Muscle layer of colon (tissue), 2 donors: Measurements from ENCODE around the gene LIN7A.

Experiments used
- H3K27ac ChIP-seq: one replicate; pipeline ENCODE4 v1.7.0; 2013; ENCODE audit warnings: low read depth, mild to moderate bottlenecking, low read length, moderate library complexity
- H3K27me3 ChIP-seq, 2 donors: one replicate each; pipeline ENCODE4 v1.7.0; 2013; ENCODE audit warnings: low read length in 2 of 2, mild to moderate bottlenecking in 2 of 2; ENCODE audit not compliant: insufficient read depth in 2 of 2, control insufficient read depth in 1 of 2
- H3K36me3 ChIP-seq: one replicate; pipeline ENCODE4 v1.7.0; 2013; ENCODE audit warnings: mild to moderate bottlenecking, low read length; ENCODE audit not compliant: insufficient read depth
- H3K4me1 ChIP-seq: one replicate; pipeline ENCODE4 v1.7.0; 2013; ENCODE audit warnings: mild to moderate bottlenecking, low read length; ENCODE audit not compliant: insufficient read depth
- H3K4me3 ChIP-seq, 2 donors: one replicate each; pipeline ENCODE4 v1.7.0; 2013; ENCODE audit warnings: low read length in 2 of 2, low read depth in 1 of 2, mild to moderate bottlenecking in 1 of 2, moderate library complexity in 1 of 2
- H3K9ac ChIP-seq: one replicate; pipeline ENCODE4 v1.7.0; 2013; ENCODE audit warnings: low read length
- H3K9me3 ChIP-seq: one replicate; pipeline ENCODE4 v1.7.0; 2013; ENCODE audit warnings: mild to moderate bottlenecking, low read length
- donor health status: abdominal sarcoma.
- donor health status: Adenocarcinoma of cecum.

The LIN7A gene

GRCh38 chr12:80937391-80938238 lies at the start of gene LIN7A:
Gene LIN7A, minus strand, starts transcription at chr12:80937934. Its CDS starts 212 bp downstream, at chr12:80937722.
- Histone ChIP-seq H3K27me3 (peaks cover 0 to 8% of the 10 kb centered on the region in 2 donors), H3K9me3 (no peaks in the 10 kb centered on the region), H3K9ac (no peak within 1 kb of the TSS), H3K4me1 (no peaks in the 10 kb centered on the region), H3K36me3 (no peaks in the 10 kb centered on the region), H3K27ac (peak within 1 kb of the TSS; percentile 40), H3K4me3 (peak within 1 kb of the TSS; percentile 60 to 84)

- H3K27ac ChIP-seq, result no peak overlapping the region
- H3K4me3 ChIP-seq, result no peak overlapping the region
- no peaks in the 10 kb centered on the region for H3K4me1 ChIP-seq
- no peaks in the 10 kb centered on the region for H3K9me3 ChIP-seq
- H3K9ac ChIP-seq, result no peak overlapping the region
- H3K27me3 ChIP-seq, result no peaks in the 10 kb centered on the region
- no peaks in the 10 kb centered on the region for H3K36me3 ChIP-seq
Measured at GRCh38 chr12:80986224-80986623, 48.5 kb upstream of the LIN7A start.

GRCh38 chr12:80979816-80980215 lies 42.1 kb upstream of the LIN7A start:
- H3K4me3 ChIP-seq, result no peak overlapping the region
- H3K27ac ChIP-seq, result no peak overlapping the region
- no peaks in the 10 kb centered on the region for H3K36me3 ChIP-seq
- H3K9me3 ChIP-seq, result no peaks in the 10 kb centered on the region
- no peaks in the 10 kb centered on the region for H3K27me3 ChIP-seq
- H3K9ac ChIP-seq, result no peak overlapping the region
- H3K4me1 ChIP-seq, result no peaks in the 10 kb centered on the region

DNA sequence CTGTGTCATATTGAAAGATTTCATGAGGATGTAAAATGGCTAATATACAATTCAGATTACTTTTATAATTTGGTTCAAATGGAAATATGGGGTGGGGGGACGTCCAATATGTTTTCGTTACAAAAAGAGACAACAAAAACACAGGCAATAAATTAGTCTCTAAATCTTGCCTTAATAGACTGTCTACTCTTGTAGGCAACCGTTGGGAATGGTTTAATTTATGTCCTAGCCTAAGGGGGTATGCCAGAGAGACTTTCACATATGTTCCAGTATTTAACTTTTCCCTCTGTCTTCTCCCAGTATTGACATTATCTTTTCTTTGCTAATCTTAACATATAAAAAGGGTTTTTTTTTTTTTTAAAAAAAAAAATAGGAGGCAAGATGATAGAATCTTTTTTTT lies 41.5 kb upstream of the LIN7A start:
- Histone ChIP-seq H3K27me3 (no peaks in the 10 kb centered on the region), H3K9me3 (no peaks in the 10 kb centered on the region), H3K9ac (no peak overlapping the region), H3K4me1 (no peaks in the 10 kb centered on the region), H3K27ac (no peak overlapping the region), H3K4me3 (no peak overlapping the region), H3K36me3 (no peaks in the 10 kb centered on the region)

- H3K27ac ChIP-seq, result no peak overlapping the region
- no peak overlapping the region for H3K9ac ChIP-seq
Measured at GRCh38 chr12:80977346-80977745, 39.6 kb upstream of the LIN7A start.

GRCh38 chr12:80968326-80968725 lies 30.6 kb upstream of the LIN7A start:
- Histone ChIP-seq H3K36me3 (no peaks in the 10 kb centered on the region), H3K9ac (no peak overlapping the region), H3K27me3 (no peaks in the 10 kb centered on the region), H3K4me1 (peaks cover 10% of the 10 kb centered on the region), H3K9me3 (no peaks in the 10 kb centered on the region), H3K4me3 (no peak overlapping the region), H3K27ac (no peak overlapping the region)

More at GRCh38 chr12:80977346-80977745, 39.6 kb upstream of the LIN7A start:
- no peaks in the 10 kb centered on the region for H3K9me3 ChIP-seq
- no peaks in the 10 kb centered on the region for H3K36me3 ChIP-seq
- no peaks in the 10 kb centered on the region for H3K27me3 ChIP-seq
- peaks cover 4% of the 10 kb centered on the region for H3K4me1 ChIP-seq
- H3K4me3 ChIP-seq, result no peak overlapping the region

GRCh38 chr12:80967565-80967964 lies 29.8 kb upstream of the LIN7A start:
- Histone ChIP-seq H3K27me3 (no peaks in the 10 kb centered on the region), H3K9ac (no peak overlapping the region), H3K36me3 (no peaks in the 10 kb centered on the region), H3K4me1 (peaks cover 8% of the 10 kb centered on the region), H3K9me3 (no peaks in the 10 kb centered on the region), H3K27ac (no peak overlapping the region), H3K4me3 (no peak overlapping the region)

GRCh38 chr12:80966001-80966400 lies 28.3 kb upstream of the LIN7A start:
- H3K36me3 ChIP-seq, result no peaks in the 10 kb centered on the region

DNA sequence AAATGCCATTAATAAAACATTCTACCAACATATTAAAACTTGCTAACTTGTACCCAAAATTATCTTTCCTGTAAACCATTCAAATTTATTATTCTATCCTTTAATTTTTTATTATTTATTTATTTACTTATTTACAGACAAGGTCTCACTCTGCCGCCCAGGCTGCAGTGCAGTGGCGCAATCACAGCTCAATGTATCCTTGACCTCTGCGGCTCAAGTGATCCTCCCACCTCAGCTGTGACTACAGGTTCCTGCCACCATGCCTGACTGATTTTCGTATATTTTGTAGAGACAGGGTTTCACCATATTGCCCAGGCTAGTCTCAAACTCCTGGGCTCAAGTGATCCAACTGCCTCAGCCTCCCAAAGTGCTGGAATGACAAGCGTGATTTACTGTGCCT lies 20.4 kb upstream of the LIN7A start:
- Histone ChIP-seq H3K27me3 (no peaks in the 10 kb centered on the region), H3K27ac (no peak overlapping the region), H3K9ac (no peak overlapping the region), H3K4me1 (no peaks in the 10 kb centered on the region), H3K9me3 (no peaks in the 10 kb centered on the region), H3K4me3 (no peak overlapping the region), H3K36me3 (no peaks in the 10 kb centered on the region)

More at GRCh38 chr12:80966001-80966400, 28.3 kb upstream of the LIN7A start:
- Histone ChIP-seq H3K27ac (no peak overlapping the region), H3K27me3 (no peaks in the 10 kb centered on the region), H3K4me1 (no peaks in the 10 kb centered on the region), H3K9me3 (no peaks in the 10 kb centered on the region), H3K4me3 (no peak overlapping the region), H3K9ac (no peak overlapping the region)

DNA sequence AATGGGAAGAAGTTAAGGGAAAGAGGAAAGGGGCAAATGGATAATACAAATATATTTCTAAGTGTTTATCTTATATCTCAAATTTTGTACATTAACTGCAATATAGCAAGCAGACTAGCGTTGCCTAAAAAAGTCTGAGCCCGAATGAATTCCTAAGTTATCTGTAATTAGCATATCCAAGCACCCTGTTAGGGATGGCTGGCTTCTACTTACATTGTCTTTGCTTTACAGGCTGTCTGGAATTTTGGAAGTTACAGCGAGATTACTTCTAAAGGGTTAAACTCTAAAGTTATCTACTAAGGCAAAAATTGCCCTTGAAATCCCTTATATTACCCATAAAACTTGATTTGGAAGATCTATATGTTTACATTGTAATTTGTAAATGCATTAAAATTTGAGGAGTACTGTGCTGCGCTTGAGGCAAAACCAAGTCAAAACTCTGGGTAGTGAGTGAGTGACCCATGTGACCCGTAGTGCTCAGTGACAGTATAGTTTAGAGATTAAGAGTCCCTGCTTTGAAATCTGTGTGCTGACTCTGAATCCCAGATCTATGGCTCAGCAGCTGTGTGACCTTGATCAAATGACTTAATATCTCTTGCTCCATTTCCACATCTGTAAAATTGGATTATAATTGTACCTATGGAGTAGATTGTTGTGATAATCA lies 17.3 kb upstream of the LIN7A start:
- H3K27me3 ChIP-seq, result no peaks in the 10 kb centered on the region
- no peak overlapping the region for H3K27ac ChIP-seq
- H3K4me1 ChIP-seq, result no peaks in the 10 kb centered on the region
- H3K36me3 ChIP-seq, result no peaks in the 10 kb centered on the region
- no peaks in the 10 kb centered on the region for H3K9me3 ChIP-seq
- H3K4me3 ChIP-seq, result no peak overlapping the region
- no peak overlapping the region for H3K9ac ChIP-seq

DNA sequence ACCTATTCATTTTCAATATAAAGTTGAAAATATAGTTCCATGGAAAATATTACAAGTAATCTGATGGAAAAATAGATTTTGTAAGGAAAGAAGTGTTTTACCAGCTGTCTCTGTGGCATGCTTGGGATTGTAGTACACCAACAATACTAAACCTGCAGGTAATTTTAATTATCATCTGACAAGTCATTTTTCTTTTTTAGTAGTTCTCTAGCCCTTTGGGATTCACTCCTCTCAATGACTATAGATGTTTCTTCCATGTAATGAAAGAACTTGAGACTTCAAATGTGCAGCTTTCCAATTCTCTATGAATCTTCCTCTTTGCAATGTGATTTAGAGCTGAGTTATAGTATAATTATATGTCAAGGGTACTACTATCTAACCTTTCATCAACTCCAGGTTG lies 14.7 kb upstream of the LIN7A start:
- Histone ChIP-seq H3K9me3 (no peaks in the 10 kb centered on the region), H3K4me1 (no peaks in the 10 kb centered on the region), H3K27me3 (no peaks in the 10 kb centered on the region), H3K36me3 (no peaks in the 10 kb centered on the region), H3K9ac (no peak overlapping the region), H3K4me3 (no peak overlapping the region), H3K27ac (no peak overlapping the region)
